ENCODE measurements around the gene ANO8.
"Not testable (repeated sequence)": the region's sequence is repeated elsewhere in the genome, so short reads cannot be mapped to it uniquely, and the experiment has no call there.

ANO8 gene

GRCh38 chr19:17334414-17335409, at the start of gene ANO8:
ANO8 (minus strand) TSS chr19:17334855; CDS start chr19:17334670, 185 bp downstream.
- peak; percentile 95 for DNase-seq

- no peak for DNase-seq
Measured at GRCh38 chr19:17380426-17381138, 45.9 kb upstream of the ANO8 start.

- no peak for DNase-seq
Measured at GRCh38 chr19:17379221-17379631, 44.6 kb upstream of the ANO8 start.

- DNase-seq: no peak
Measured at GRCh38 chr19:17378271-17378670, 43.6 kb upstream of the ANO8 start.

- no peak for DNase-seq
Measured at GRCh38 chr19:17376935-17377600, 42.4 kb upstream of the ANO8 start, which contains the start of gene PLVAP. PLVAP (minus strand) TSS chr19:17377342; CDS start chr19:17377288, 54 bp downstream.

- no peak for DNase-seq
Measured at GRCh38 chr19:17370026-17370587, 35.5 kb upstream of the ANO8 start.

GRCh38 chr19:17365361-17365760, 30.7 kb upstream of the ANO8 start:
- no peak for DNase-seq

GRCh38 chr19:17363852-17364605, 29.4 kb upstream of the ANO8 start:
- not testable (repeated sequence) for DNase-seq

GRCh38 chr19:17359905-17360800, 25.5 kb upstream of the ANO8 start:
- no peak for DNase-seq

GRCh38 chr19:17358395-17358794, 23.7 kb upstream of the ANO8 start:
- no peak for DNase-seq

GRCh38 chr19:17357724-17358123, 23.1 kb upstream of the ANO8 start:
- DNase-seq: no peak

- no peak for DNase-seq
Measured at GRCh38 chr19:17357078-17357666, 22.5 kb upstream of the ANO8 start.

- no peak for DNase-seq
Measured at GRCh38 chr19:17353386-17353785, 18.7 kb upstream of the ANO8 start.

GRCh38 chr19:17352608-17353280, 18.1 kb upstream of the ANO8 start:
- no peak for DNase-seq

- DNase-seq: no peak
Measured at GRCh38 chr19:17351815-17352435, 17.3 kb upstream of the ANO8 start.

- DNase-seq: no peak
Measured at GRCh38 chr19:17348700-17349099, 14.0 kb upstream of the ANO8 start.

GRCh38 chr19:17347877-17348276, 13.2 kb upstream of the ANO8 start:
- no peak for DNase-seq

- no peak for DNase-seq
Measured at GRCh38 chr19:17347361-17347760, 12.7 kb upstream of the ANO8 start.

GRCh38 chr19:17346109-17346671, 11.5 kb upstream of the ANO8 start:
- no peak for DNase-seq
